Activated naive CD4-positive, alpha-beta T cell treated with anti-CD3 and anti-CD28 coated beads, Interleukin-2, amount 50 U/mL, for 16 hours (primary cell): ENCODE measurements around the gene GTF2H2.
"Not testable (repeated sequence)": the region's sequence is repeated elsewhere in the genome, so short reads cannot be mapped to it uniquely, and the experiment has no call there.

Source experiments
- DNase-seq: peaks from one replicate; pipeline ENCODE4 v3.0.0-alpha.2; 2020

The GTF2H2 gene

GRCh38 chr5:71067262-71067928 lies at the start of gene GTF2H2:
TSS of gene GTF2H2 (minus strand) at chr5:71067676. CDS start at chr5:71062763, 4,913 bp downstream.
- not testable (repeated sequence) for DNase-seq

GRCh38 chr5:71109730-71110275 lies 42.3 kb upstream of the GTF2H2 start:
- not testable (repeated sequence) for DNase-seq

GRCh38 chr5:71099996-71100395 lies 32.5 kb upstream of the GTF2H2 start:
- DNase-seq: not testable (repeated sequence)

- DNase-seq: not testable (repeated sequence)
Measured at GRCh38 chr5:71097930-71098203, 30.4 kb upstream of the GTF2H2 start.

GRCh38 chr5:71097173-71097929 lies 29.9 kb upstream of the GTF2H2 start:
- DNase-seq: not testable (repeated sequence)

GRCh38 chr5:71089773-71090172 lies 22.3 kb upstream of the GTF2H2 start:
- DNase-seq: not testable (repeated sequence)

- DNase-seq: not testable (repeated sequence)
Measured at GRCh38 chr5:71088754-71089153, 21.3 kb upstream of the GTF2H2 start.

- not testable (repeated sequence) for DNase-seq
Measured at GRCh38 chr5:71086145-71086544, 18.7 kb upstream of the GTF2H2 start.

GRCh38 chr5:71084280-71085063 lies 17.0 kb upstream of the GTF2H2 start:
- not testable (repeated sequence) for DNase-seq

GRCh38 chr5:71082898-71083297 lies 15.4 kb upstream of the GTF2H2 start:
- not testable (repeated sequence) for DNase-seq

- DNase-seq: not testable (repeated sequence)
Measured at GRCh38 chr5:71082340-71082739, 14.9 kb upstream of the GTF2H2 start.

- DNase-seq: not testable (repeated sequence)
Measured at GRCh38 chr5:71061322-71061721, 6.2 kb downstream of the GTF2H2 start.

GRCh38 chr5:71059426-71059825 lies 8.1 kb downstream of the GTF2H2 start:
- DNase-seq: not testable (repeated sequence)

GRCh38 chr5:71044808-71045207 lies 22.7 kb downstream of the GTF2H2 start:
- not testable (repeated sequence) for DNase-seq

GRCh38 chr5:71044128-71044527 lies 23.3 kb downstream of the GTF2H2 start:
- DNase-seq: not testable (repeated sequence)

GRCh38 chr5:71031046-71031776 lies 36.3 kb downstream of the GTF2H2 start:
- DNase-seq: not testable (repeated sequence)

GRCh38 chr5:71025289-71025953 lies 42.1 kb downstream of the GTF2H2 start, which contains the start of gene NAIP:
TSS of gene NAIP (minus strand) at chr5:71025339. CDS start at chr5:71012915, 12,424 bp downstream.
- DNase-seq: not testable (repeated sequence)

GRCh38 chr5:71020643-71021042 lies 46.8 kb downstream of the GTF2H2 start:
- not testable (repeated sequence) for DNase-seq

- DNase-seq: not testable (repeated sequence)
Measured at GRCh38 chr5:71018376-71019005, 49.0 kb downstream of the GTF2H2 start.

- no peak for DNase-seq
Measured at GRCh38 chr5:71014176-71014575, 53.3 kb downstream of the GTF2H2 start.

GRCh38 chr5:71013575-71013974 lies 53.9 kb downstream of the GTF2H2 start:
- DNase-seq: no peak
